HG03378 (cell line): ENCODE measurements around the gene AACS.
"Not testable (repeated sequence)": the region's sequence is repeated elsewhere in the genome, so short reads cannot be mapped to it uniquely, and the experiment has no call there.

ENCODE experiments used
- ATAC-seq: cut with Tn5 transposase; IDR thresholded peaks from one replicate; pipeline ENCODE4 v1.9.1; 2021; ENCODE audit warnings: mild to moderate bottlenecking, moderate library complexity; ENCODE audit not compliant: unreplicated experiment

The AACS gene

GRCh38 chr12:125065021-125065918, at the start of gene AACS:
Gene AACS (plus strand): TSS chr12:125065435. CDS start chr12:125065585, 150 bp downstream.
- ATAC-seq = peak; percentile 60

- ATAC-seq = no peak
These were observed 49.4 kb upstream of the AACS start for GRCh38 chr12:125015680-125016310.

GRCh38 chr12:125017801-125018200, 47.4 kb upstream of the AACS start:
- ATAC-seq = no peak

- no peak for ATAC-seq
These were observed 46.9 kb upstream of the AACS start for GRCh38 chr12:125018356-125018755.

GRCh38 chr12:125021096-125021495, 44.1 kb upstream of the AACS start:
- no peak for ATAC-seq

- ATAC-seq = no peak
These were observed 43.5 kb upstream of the AACS start for GRCh38 chr12:125021771-125022170.

GRCh38 chr12:125023065-125023464, 42.2 kb upstream of the AACS start:
- ATAC-seq = no peak

- ATAC-seq = no peak
These were observed 40.2 kb upstream of the AACS start for GRCh38 chr12:125024949-125025563.

GRCh38 chr12:125025606-125026235, 39.5 kb upstream of the AACS start:
- ATAC-seq = no peak

GRCh38 chr12:125028106-125028505, 37.1 kb upstream of the AACS start:
- ATAC-seq = no peak

GRCh38 chr12:125029761-125030358, 35.4 kb upstream of the AACS start:
- ATAC-seq = no peak

GRCh38 chr12:125031471-125031870, 33.8 kb upstream of the AACS start:
- ATAC-seq = not testable (repeated sequence)

- no peak for ATAC-seq
These were observed 32.6 kb upstream of the AACS start for GRCh38 chr12:125032466-125033152.

GRCh38 chr12:125033288-125033687, 31.9 kb upstream of the AACS start:
- no peak for ATAC-seq

GRCh38 chr12:125038976-125039625, 26.1 kb upstream of the AACS start:
- ATAC-seq = no peak

- no peak for ATAC-seq
These were observed 16.2 kb upstream of the AACS start for GRCh38 chr12:125049093-125049458.

- no peak for ATAC-seq
These were observed 14.8 kb upstream of the AACS start for GRCh38 chr12:125050446-125050845.

GRCh38 chr12:125050868-125051267, 14.4 kb upstream of the AACS start:
- ATAC-seq = no peak

GRCh38 chr12:125053821-125054220, 11.4 kb upstream of the AACS start:
- no peak for ATAC-seq

GRCh38 chr12:125055591-125055990, 9.6 kb upstream of the AACS start:
- no peak for ATAC-seq
